Common myeloid progenitor, CD34-positive (primary cell): ENCODE results near the gene NUFIP2.

ENCODE experiments used
- CTCF ChIA-PET: fragments of 350-600 bp; sonication (Branson Sonifier 250); formaldehyde crosslinking; loops from one replicate; lab custom pipeline; 2021; ENCODE audit warnings: antibody characterized with exemption; lab: Charles Lee
- POLR2A ChIA-PET: fragments of 350-600 bp; sonication (Branson Sonifier 250); formaldehyde crosslinking; loops from one replicate; lab custom pipeline; 2021; ENCODE audit warnings: antibody characterized with exemption; lab: Charles Lee
- DNase-seq, 3 donors: peaks; one replicate each; pipeline versions ENCODE4 v3.0.0 to v3.0.0-alpha.2; 2013
- H3K27ac ChIP-seq, 2 experiments: 1 replicate in 1 of 2; 2 replicates in 1 of 2; pipeline ENCODE4 v1.7.0; 2013; ENCODE audit warnings: inconsistent platforms in 2 of 2, low read length in 2 of 2, mild to moderate bottlenecking in 2 of 2, low read depth in 1 of 2, moderate library complexity in 1 of 2; ENCODE audit not compliant: severe bottlenecking in 2 of 2, insufficient read depth in 1 of 2, poor library complexity in 1 of 2
- H3K27me3 ChIP-seq, 5 experiments: replicated peaks in 2 of 5; 1 replicate in 3 of 5; 2 replicates in 2 of 5; pipeline versions ENCODE4 v1.6.1 to v1.7.0; 2013; ENCODE audit warnings: low read length in 4 of 5, mild to moderate bottlenecking in 2 of 5, moderate library complexity in 2 of 5, inconsistent platforms in 1 of 5; ENCODE audit not compliant: insufficient read depth in 5 of 5, control insufficient read depth in 4 of 5
- H3K36me3 ChIP-seq, 4 experiments: 1 replicate in 2 of 4; 2 replicates in 2 of 4; pipeline versions ENCODE4 v1.6.1 to v1.7.0; 2013; ENCODE audit warnings: low read length in 3 of 4, control low read depth in 1 of 4, mild to moderate bottlenecking in 1 of 4; ENCODE audit not compliant: control insufficient read depth in 4 of 4, insufficient read depth in 4 of 4
- H3K4me1 ChIP-seq, 4 experiments: 1 replicate in 3 of 4; 2 replicates in 1 of 4; pipeline versions ENCODE4 v1.6.1 to v1.7.1; 2013; ENCODE audit warnings: low read length in 3 of 4, mild to moderate bottlenecking in 3 of 4, control low read depth in 1 of 4, inconsistent platforms in 1 of 4, moderate library complexity in 1 of 4; ENCODE audit not compliant: control insufficient read depth in 4 of 4, insufficient read depth in 4 of 4; ENCODE audit errors: control extremely low read depth in 1 of 4
- H3K4me3 ChIP-seq, 7 experiments: 1 replicate in 4 of 7; 2 replicates in 3 of 7; pipeline versions ENCODE4 v1.5.1 to v1.7.0; 2013; ENCODE audit warnings: mild to moderate bottlenecking in 7 of 7, low read length in 6 of 7, moderate library complexity in 6 of 7, inconsistent platforms in 2 of 7, low read depth in 2 of 7, control low read depth in 1 of 7; ENCODE audit not compliant: insufficient read depth in 4 of 7, control insufficient read depth in 1 of 7; ENCODE audit errors: extremely low read depth in 1 of 7
- H3K9me3 ChIP-seq, 5 experiments: 1 replicate in 4 of 5; 2 replicates in 1 of 5; pipeline versions ENCODE4 v1.6.1 to v1.7.1; 2013; ENCODE audit warnings: low read length in 4 of 5, mild to moderate bottlenecking in 2 of 5, inconsistent platforms in 1 of 5, low read depth in 1 of 5, moderate library complexity in 1 of 5; ENCODE audit not compliant: control insufficient read depth in 4 of 5, insufficient read depth in 2 of 5; ENCODE audit errors: control extremely low read depth in 1 of 5
- WGBS: methylation state at CpG from one replicate; pipeline ENCODE4 v1.1.5; 2013; ENCODE audit not compliant: insufficient coverage; 5-methylcytosine and 5-hydroxymethylcytosine counted together

NUFIP2 gene

GRCh38 chr17:29257756-29258155, 36.2 kb downstream of the NUFIP2 start:
- Histone ChIP-seq H3K36me3 (peaks cover 6 to 55% (median 31%) of the 10 kb centered on the region in 4 experiments), H3K9me3 (no peaks in the 10 kb centered on the region), H3K4me1 (no peaks in the 10 kb centered on the region), H3K27me3 (no peaks in the 10 kb centered on the region), H3K4me3 (no peak overlapping the region), H3K27ac (no peak overlapping the region)
- ChIA-PET POLR2A (interaction anchor here (0.6 to 0.7 kb wide), 2 partner anchors 29 to 102 kb away, joined by 3 read pairs; no protein-coding TSS in a partner anchor), CTCF (interaction anchor here (1.0 to 1.3 kb wide), 6 partner anchors 9 to 292 kb away, joined by 3 to 5 read pairs (median 3); no protein-coding TSS in a partner anchor)
- DNase-seq = no peak
- 100% methylated on average over 1 of the region's 3 CpGs for WGBS

- no peak overlapping the region for H3K4me3 ChIP-seq
- H3K27me3 ChIP-seq = no peaks in the 10 kb centered on the region
- peak overlapping the region in 1 of 2 experiments; percentile 44 for H3K27ac ChIP-seq
- H3K9me3 ChIP-seq = no peaks in the 10 kb centered on the region
- no peak for DNase-seq
- WGBS = 91% methylated on average over 7 of the region's 8 CpGs
- CTCF ChIA-PET = interaction anchor here (0.6 to 1.5 kb wide), 11 partner anchors 13 to 140 kb away, joined by 3 to 5 read pairs (median 3); partner anchors contain the start of gene MYO18A
- no peaks in the 10 kb centered on the region for H3K4me1 ChIP-seq
- peaks cover 6 to 48% (median 26%) of the 10 kb centered on the region in 4 experiments for H3K36me3 ChIP-seq
- POLR2A ChIA-PET = interaction anchor here (0.6 kb wide), 1 partner anchor 140 kb away, joined by 4 read pairs; no protein-coding TSS in a partner anchor
These were observed 37.0 kb downstream of the NUFIP2 start for GRCh38 chr17:29256735-29257466.

DNA sequence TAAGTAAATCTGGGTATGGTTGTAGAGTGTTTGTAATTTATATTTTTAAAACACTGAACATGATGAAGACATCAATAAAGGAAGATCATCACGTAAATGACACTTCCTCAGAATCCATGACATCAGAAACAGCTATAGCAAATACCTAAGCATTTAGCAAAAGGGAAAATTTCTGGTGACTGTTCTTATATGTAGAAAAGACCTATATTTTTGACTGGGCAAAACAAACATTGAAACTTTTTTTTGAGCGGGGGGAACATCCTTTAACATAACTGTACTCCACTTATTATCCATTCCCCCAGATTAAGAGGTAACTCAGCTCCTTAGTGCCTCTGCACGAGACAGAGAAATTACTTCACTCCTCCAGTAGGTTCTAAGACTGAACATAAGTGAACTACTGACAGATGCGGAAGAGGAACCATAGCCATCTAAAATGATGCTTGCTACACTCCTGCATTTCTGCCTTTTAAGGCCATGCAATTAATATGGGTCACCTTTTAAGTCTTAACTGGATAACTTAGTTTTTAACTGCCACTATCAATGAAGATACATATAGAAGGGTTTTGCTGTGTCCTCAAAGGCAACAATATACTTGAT, 37.9 kb downstream of the NUFIP2 start:
- peak in 1 of 3 donors; percentile 19 for DNase-seq
- Histone ChIP-seq H3K36me3 (peaks cover 6 to 41% (median 23%) of the 10 kb centered on the region in 4 experiments), H3K4me1 (no peaks in the 10 kb centered on the region), H3K27me3 (no peaks in the 10 kb centered on the region), H3K27ac (peak overlapping the region in 1 of 2 experiments; percentile 44), H3K9me3 (no peaks in the 10 kb centered on the region), H3K4me3 (no peak overlapping the region)
- 93% methylated on average over 3 of the region's 4 CpGs for WGBS
- ChIA-PET POLR2A (interaction anchor here (0.6 kb wide), 1 partner anchor 141 kb away, joined by 4 read pairs; no protein-coding TSS in a partner anchor), CTCF (interaction anchor here (0.6 to 1.5 kb wide), 7 partner anchors 12 to 111 kb away, joined by 3 to 4 read pairs (median 3); partner anchors contain the start of gene MYO18A)

DNA sequence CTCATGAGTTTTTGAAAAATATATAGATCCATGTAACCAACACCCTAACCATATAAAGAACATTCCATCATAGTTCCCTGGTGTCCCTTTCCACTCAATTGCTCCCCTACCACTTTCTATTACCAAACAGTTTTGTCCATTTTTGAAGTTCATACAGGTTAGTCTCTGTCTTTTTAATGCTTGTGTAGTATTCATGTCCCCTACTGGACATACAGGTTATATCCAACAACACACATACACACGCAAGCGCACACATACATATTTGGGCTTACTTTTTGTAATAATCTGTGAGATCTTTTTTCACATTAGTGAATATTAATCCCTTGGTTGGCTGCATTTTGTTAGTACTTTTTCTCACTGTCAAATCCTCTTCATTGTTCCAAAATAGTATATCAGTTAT, 40.9 kb downstream of the NUFIP2 start:
- ChIA-PET CTCF (no interaction called here), POLR2A (no interaction called here)
- WGBS = no CpG with 5 or more reads among the region's 2 CpGs

GRCh38 chr17:29252101-29252791, 41.7 kb downstream of the NUFIP2 start:
- POLR2A ChIA-PET = no interaction called here
- no peaks in the 10 kb centered on the region for H3K9me3 ChIP-seq
- CTCF ChIA-PET = interaction anchor here (0.8 to 3.1 kb wide), 9 partner anchors 11 to 136 kb away, joined by 3 to 22 read pairs (median 5); no protein-coding TSS in a partner anchor
- no peak overlapping the region for H3K27ac ChIP-seq
- H3K4me3 ChIP-seq = no peak overlapping the region
- DNase-seq = peak; percentile 38 to 66 (median 65)
- peaks cover 0 to 14% (median 3%) of the 10 kb centered on the region in 4 experiments for H3K36me3 ChIP-seq
- no peaks in the 10 kb centered on the region for H3K27me3 ChIP-seq
- 100% methylated on average over 4 of the region's 7 CpGs for WGBS
- H3K4me1 ChIP-seq = no peaks in the 10 kb centered on the region

More for the DNA sequence above, 40.9 kb downstream of the NUFIP2 start:
- no peak overlapping the region for H3K27ac ChIP-seq
- H3K27me3 ChIP-seq = no peaks in the 10 kb centered on the region
- H3K36me3 ChIP-seq = peaks cover 0 to 14% (median 5%) of the 10 kb centered on the region in 4 experiments
- peak in 1 of 3 donors; percentile 20 for DNase-seq
- no peak overlapping the region for H3K4me3 ChIP-seq
- H3K4me1 ChIP-seq = no peaks in the 10 kb centered on the region
- H3K9me3 ChIP-seq = no peaks in the 10 kb centered on the region

GRCh38 chr17:29251184-29251583, 42.8 kb downstream of the NUFIP2 start:
- H3K36me3 ChIP-seq = peaks cover 0 to 5% (median under 1%) of the 10 kb centered on the region in 4 experiments
- no peak overlapping the region for H3K27ac ChIP-seq
- ChIA-PET POLR2A (interaction anchor here (0.6 kb wide), 1 partner anchor 924 kb away, joined by 5 read pairs; no protein-coding TSS in a partner anchor), CTCF (interaction anchor here (0.7 to 3.1 kb wide), 12 partner anchors 8 to 135 kb away, joined by 3 to 22 read pairs (median 4); no protein-coding TSS in a partner anchor)
- no peaks in the 10 kb centered on the region for H3K27me3 ChIP-seq
- H3K4me1 ChIP-seq = no peaks in the 10 kb centered on the region
- WGBS = no CpG with 5 or more reads among the region's 2 CpGs
- no peak overlapping the region for H3K4me3 ChIP-seq
- no peaks in the 10 kb centered on the region for H3K9me3 ChIP-seq
- no peak for DNase-seq
